K562 (cell line): ENCODE data around the gene OXSR1. TPM values are rescaled to one million over a fixed set of nuclear protein-coding genes. Genes with fewer than 3 reads are reported as not detected.

Source experiments
- ATAC-seq: fragments of 200-7000 bp; cut with Tn5 transposase; 3 replicates; pipeline ENCODE4 v1.9.1; 2020; ENCODE audit warnings: moderate library complexity
- BruUV-seq: library from RNA; stranded (reverse); fragments of 400-500 nt; replicated peaks from 2 replicates; lab custom pipeline; 2021; lab: Mats Ljungman, UMichigan
- CTCF ChIA-PET: fragments of 300-600 bp; formaldehyde crosslinking; extraction: SDS; loops from one replicate; lab custom pipeline; 2021; ENCODE audit warnings: low intra/inter-chr PET ratio; lab: Yijun Ruan, JAX
- POLR2A ChIA-PET: fragments of 300-600, 350-650 bp; sonication (Branson Sonifier 250); formaldehyde crosslinking; extraction: SDS; loops from one replicate; lab custom pipeline; 2021; ENCODE audit warnings: antibody characterized with exemption, inconsistent platforms; lab: Yijun Ruan, JAX
- DNase-seq, 4 experiments: peaks; one replicate each; pipeline versions ENCODE4 v3.0.0 to v3.0.0-alpha.2; 2011 to 2018; ENCODE audit warnings: low spot score in 3 of 4, mixed read lengths in 3 of 4; ENCODE audit errors: extremely low read depth in 1 of 4
- FAIRE-seq: peaks from 2 replicates; lab custom pipeline; 2011; peaks lifted over from hg19 to GRCh38; lab: Jason Lieb, UNC
- H2AFZ ChIP-seq: 2 replicates; pipeline ENCODE4 v1.6.0; 2011; ENCODE audit warnings: low read depth, low read length, control low read depth, inconsistent platforms
- H3K27ac ChIP-seq: fragments of 200-600 bp; 3 replicates; pipeline ENCODE4 v1.8.0; 2011; ENCODE audit warnings: low read depth, mild to moderate bottlenecking, control low read depth, inconsistent platforms, low read length, moderate library complexity, mixed read lengths; ENCODE audit errors: extremely low read depth
- H3K27me3 ChIP-seq, 2 experiments: fragments of 300-600 bp in 1 of 2; 2 replicates in 1 of 2; 3 replicates in 1 of 2; pipeline versions ENCODE4 v1.6.0 to v1.8.0; 2011; ENCODE audit warnings: inconsistent platforms in 2 of 2, low read length in 2 of 2, mild to moderate bottlenecking in 1 of 2, mixed read lengths in 1 of 2, moderate library complexity in 1 of 2; ENCODE audit not compliant: control insufficient read depth in 2 of 2, insufficient read depth in 2 of 2
- H3K36me3 ChIP-seq: fragments of 300-600 bp; 3 replicates; pipeline ENCODE4 v1.8.0; 2011; ENCODE audit warnings: mild to moderate bottlenecking, low read length, inconsistent platforms; ENCODE audit not compliant: control insufficient read depth, insufficient read depth
- H3K4me1 ChIP-seq, 2 experiments: fragments of 200-600 bp in 1 of 2; replicated peaks in 1 of 2; 2 replicates in 1 of 2; 3 replicates in 1 of 2; pipeline versions ENCODE4 v1.5.1 to v1.8.0; 2011; ENCODE audit warnings: inconsistent platforms in 2 of 2, low read length in 2 of 2, mild to moderate bottlenecking in 1 of 2, mixed read lengths in 1 of 2, moderate library complexity in 1 of 2; ENCODE audit not compliant: control insufficient read depth in 2 of 2, insufficient read depth in 2 of 2
- H3K4me2 ChIP-seq: 2 replicates; pipeline ENCODE4 v1.6.1; 2011; ENCODE audit warnings: low read length, control low read depth, inconsistent platforms, mixed read lengths; ENCODE audit not compliant: insufficient read depth
- H3K4me3 ChIP-seq: fragments of 200-600 bp; sonication (generic), shearing (Covaris generic); 2 replicates; pipeline ENCODE4 v1.5.1; 2016; ENCODE audit warnings: control low read depth, inconsistent platforms
- H3K79me2 ChIP-seq: fragments of 200-600 bp; 3 replicates; pipeline ENCODE4 v1.8.0; 2011; ENCODE audit warnings: low read length, inconsistent platforms; ENCODE audit not compliant: control insufficient read depth, insufficient read depth
- H3K9ac ChIP-seq, 2 experiments: 2 replicates each; pipeline versions ENCODE4 v1.6.0 to v1.6.1; 2011; ENCODE audit warnings: low read depth in 2 of 2, low read length in 2 of 2, control low read depth in 1 of 2, inconsistent platforms in 1 of 2, mild to moderate bottlenecking in 1 of 2, mixed read lengths in 1 of 2; ENCODE audit not compliant: insufficient read depth in 1 of 2
- H3K9me1 ChIP-seq: one replicate; pipeline ENCODE4 v1.6.0; 2011; ENCODE audit warnings: inconsistent platforms, mild to moderate bottlenecking, low read length, moderate library complexity; ENCODE audit not compliant: control insufficient read depth, insufficient read depth
- H3K9me3 ChIP-seq: replicated peaks from 2 replicates; pipeline ENCODE4 v1.5.1; 2011; ENCODE audit warnings: low read depth, low read length, inconsistent platforms; ENCODE audit not compliant: control insufficient read depth, insufficient read depth
- H4K20me1 ChIP-seq: replicated peaks from 2 replicates; pipeline ENCODE4 v1.6.1; 2011; ENCODE audit warnings: low read length, inconsistent platforms, mixed read lengths; ENCODE audit not compliant: control insufficient read depth, insufficient read depth
- ARHGAP35 ChIP-seq: fragments of 450-650 bp; IDR thresholded peaks from 2 replicates; pipeline ENCODE4 v1.6.1; 2018; ENCODE audit not compliant: partially characterized antibody
- NR2C1 ChIP-seq, 2 experiments: fragments of 450-650 bp; IDR thresholded peaks; 2 replicates each; pipeline ENCODE4 v1.6.1; 2017; ENCODE audit warnings: mild to moderate bottlenecking in 2 of 2, antibody characterized with exemption in 1 of 2, inconsistent platforms in 1 of 2, missing compliant biosample characterization in 1 of 2, missing genetic modification characterization in 1 of 2
- PTBP1 ChIP-seq: fragments of 200-400 bp; formaldehyde crosslinking; IDR thresholded peaks from 2 replicates; pipeline ENCODE4 v1.6.1; 2017; ENCODE audit warnings: low read depth, low read length
- PTTG1 ChIP-seq: fragments of 450-650 bp; IDR thresholded peaks from 2 replicates; pipeline ENCODE4 v1.6.1; 2016; ENCODE audit warnings: low read depth, mild to moderate bottlenecking, missing genetic modification characterization, missing compliant biosample characterization
- TGIF2 ChIP-seq: sonication (generic); formaldehyde crosslinking; IDR thresholded peaks from 2 replicates; pipeline ENCODE4 v1.8.1; 2022; ENCODE audit warnings: mild to moderate bottlenecking, missing genetic modification reagents, moderate library complexity
- TSC22D4 ChIP-seq: fragments of 450-650 bp; IDR thresholded peaks from 2 replicates; pipeline ENCODE4 v1.6.1; 2016; ENCODE audit warnings: missing genetic modification characterization, missing biosample characterization, control low read depth
- U2AF2 ChIP-seq: fragments of 200-400 bp; formaldehyde crosslinking; optimal IDR thresholded peaks from 2 replicates; pipeline ENCODE3; 2017; ENCODE audit warnings: low read depth, mild to moderate bottlenecking, low read length
- XRCC3 ChIP-seq: fragments of 450-650 bp; IDR thresholded peaks from 2 replicates; pipeline ENCODE4 v1.6.1; 2017; ENCODE audit warnings: mild to moderate bottlenecking, moderate library complexity
- ZFP1 ChIP-seq: fragments of 450-650 bp; formaldehyde crosslinking; IDR thresholded peaks from 2 replicates; pipeline ENCODE4 v1.4.0; 2020; ENCODE audit warnings: mild to moderate bottlenecking, mixed read lengths
- WGBS: fragments of 100-300 bp; shearing (Covaris generic); methylation state at CpG from one replicate; pipeline ENCODE4 v1.1.6; 2016; ENCODE audit warnings: low coverage, mixed read lengths; ENCODE audit not compliant: insufficient coverage; ENCODE audit errors: missing lambda C conversion rate; 5-methylcytosine and 5-hydroxymethylcytosine counted together
- in situ Hi-C: fragments of 300-500 bp; cut with MboI; formaldehyde crosslinking; loops from 4 replicates; pipeline ENCODE4 v1.15.0; 2018; ENCODE audit warnings: inconsistent platforms, mixed read lengths
- intact Hi-C: fragments of 100-400 bp; cut with micrococcal nuclease; formaldehyde crosslinking; loops from 2 replicates; pipeline ENCODE4 v1.14.2; 2022
- polyA plus RNA-seq, 8 experiments: library from polyadenylated mRNA; depleted of rRNA in 4 of 8; stranded (reverse) in 5 of 8; unstranded in 3 of 8; fragments of >200 nt; fragmentation: Nextera tagmentation in 2 of 8; fragmentation: Illumina TruSeq in 1 of 8; extraction: Ambion mirVana in 2 of 8; extraction: Trizol in 1 of 8; gene quantifications; 2 replicates each; pipeline versions ENCODE4 v1.2.1 to v1.2.3, GENCODE V29; 2011 to 2014; ENCODE audit warnings: inconsistent platforms in 1 of 8, missing spikeins in 1 of 8
- total RNA-seq, 7 experiments: library from RNA; depleted of rRNA in 6 of 7; stranded (reverse); fragments of >200 nt in 6 of 7; fragmentation: Illumina TruSeq in 2 of 7; extraction: Trizol in 2 of 7; gene quantifications; 2 replicates each; pipeline versions ENCODE4 v1.2.1 to v1.2.3, GENCODE V29; 2011 to 2021; ENCODE audit warnings: low replicate concordance in 1 of 7
- TF ChIP-seq, protein P1 (sequence below): fragments of 450-650 bp; formaldehyde crosslinking; IDR thresholded peaks from 2 replicates; pipeline ENCODE4 v1.4.0; 2022; ENCODE audit warnings: missing genetic modification characterization
- TF ChIP-seq, protein P2 (sequence below), 2 experiments: IDR thresholded peaks in 1 of 2; conservative IDR thresholded peaks in 1 of 2; 2 replicates each; pipeline ENCODE4 v1.6.1; 2016; ENCODE audit warnings: low read depth in 2 of 2, mild to moderate bottlenecking in 1 of 2, missing compliant biosample characterization in 1 of 2, missing genetic modification characterization in 1 of 2, moderate library complexity in 1 of 2
- TF ChIP-seq, protein P3 (sequence below): fragments of 450-650 bp; IDR thresholded peaks from 2 replicates; pipeline ENCODE4 v1.6.1; 2016; ENCODE audit warnings: missing biosample characterization, missing genetic modification characterization

Gene OXSR1
- total and polyA plus RNA-seq, 9 of the 15 experiments (the other 6 are each of a cell fraction or from before 2014, with no cell fraction given), result 15.7 to 87.6 (median 48.7) TPM

- Histone ChIP-seq H3K4me3 (no peak overlapping the region), H2AFZ (no peak overlapping the region), H3K9ac (no peak overlapping the region)
- TF ChIP-seq TGIF2 (no peak), XRCC3 (no peak), U2AF2 (no peak), NR2C1 (IDR thresholded peaks at IDR 0.05) (no peak), NR2C1 (tag; IDR thresholded peaks at IDR 0.05) (no peak), ZFP1 (CRISPR knock-in tag) (no peak), PTBP1 (no peak), ARHGAP35 (no peak), PTTG1 (tag) (no peak), TSC22D4 (tag) (no peak)
- TF ChIP-seq, protein P1, sequence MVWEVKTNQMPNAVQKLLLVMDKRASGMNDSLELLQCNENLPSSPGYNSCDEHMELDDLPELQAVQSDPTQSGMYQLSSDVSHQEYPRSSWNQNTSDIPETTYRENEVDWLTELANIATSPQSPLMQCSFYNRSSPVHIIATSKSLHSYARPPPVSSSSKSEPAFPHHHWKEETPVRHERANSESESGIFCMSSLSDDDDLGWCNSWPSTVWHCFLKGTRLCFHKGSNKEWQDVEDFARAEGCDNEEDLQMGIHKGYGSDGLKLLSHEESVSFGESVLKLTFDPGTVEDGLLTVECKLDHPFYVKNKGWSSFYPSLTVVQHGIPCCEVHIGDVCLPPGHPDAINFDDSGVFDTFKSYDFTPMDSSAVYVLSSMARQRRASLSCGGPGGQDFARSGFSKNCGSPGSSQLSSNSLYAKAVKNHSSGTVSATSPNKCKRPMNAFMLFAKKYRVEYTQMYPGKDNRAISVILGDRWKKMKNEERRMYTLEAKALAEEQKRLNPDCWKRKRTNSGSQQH (CRISPR knock-in tag), result no peak
- TF ChIP-seq, protein P2, sequence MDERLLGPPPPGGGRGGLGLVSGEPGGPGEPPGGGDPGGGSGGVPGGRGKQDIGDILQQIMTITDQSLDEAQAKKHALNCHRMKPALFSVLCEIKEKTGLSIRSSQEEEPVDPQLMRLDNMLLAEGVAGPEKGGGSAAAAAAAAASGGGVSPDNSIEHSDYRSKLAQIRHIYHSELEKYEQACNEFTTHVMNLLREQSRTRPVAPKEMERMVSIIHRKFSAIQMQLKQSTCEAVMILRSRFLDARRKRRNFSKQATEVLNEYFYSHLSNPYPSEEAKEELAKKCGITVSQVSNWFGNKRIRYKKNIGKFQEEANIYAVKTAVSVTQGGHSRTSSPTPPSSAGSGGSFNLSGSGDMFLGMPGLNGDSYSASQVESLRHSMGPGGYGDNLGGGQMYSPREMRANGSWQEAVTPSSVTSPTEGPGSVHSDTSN (CRISPR knock-in tag; IDR thresholded peaks at IDR 0.05; ENCODE audit: low read depth), result no peak
- TF ChIP-seq, protein P2 (tag; conservative IDR thresholded peaks at IDR 0.05; ENCODE audit: low read depth), result no peak
- TF ChIP-seq, protein P3, sequence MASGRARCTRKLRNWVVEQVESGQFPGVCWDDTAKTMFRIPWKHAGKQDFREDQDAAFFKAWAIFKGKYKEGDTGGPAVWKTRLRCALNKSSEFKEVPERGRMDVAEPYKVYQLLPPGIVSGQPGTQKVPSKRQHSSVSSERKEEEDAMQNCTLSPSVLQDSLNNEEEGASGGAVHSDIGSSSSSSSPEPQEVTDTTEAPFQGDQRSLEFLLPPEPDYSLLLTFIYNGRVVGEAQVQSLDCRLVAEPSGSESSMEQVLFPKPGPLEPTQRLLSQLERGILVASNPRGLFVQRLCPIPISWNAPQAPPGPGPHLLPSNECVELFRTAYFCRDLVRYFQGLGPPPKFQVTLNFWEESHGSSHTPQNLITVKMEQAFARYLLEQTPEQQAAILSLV (tag), result no peak
- TF ChIP-seq, all 486 proteins: peak for 0
- H3K27ac ChIP-seq, result no peak overlapping the region
- CTCF ChIA-PET, result no interaction called here
- POLR2A ChIA-PET, result interaction anchor here (0.9 to 1.8 kb wide), 5 partner anchors 9 to 218 kb away, joined by 3 to 5 read pairs (median 3); partner anchors contain the start of genes ACAA1 and XYLB
- FAIRE-seq (no peak), ATAC-seq (no peak), DNase-seq (no peak)
- H4K20me1 ChIP-seq, result peaks cover 4% of the 10 kb centered on the region; the same call in 1 of the 2 replicates
- no peaks in the 10 kb centered on the region for H3K9me3 ChIP-seq
- intact Hi-C loops, result no loop called here
- in situ Hi-C loops, result no loop called here
- H3K4me1 ChIP-seq, result no peaks in the 10 kb centered on the region
- no peaks in the 10 kb centered on the region for H3K9me1 ChIP-seq
- BruUV-seq, result no TSS peak
- H3K4me2 ChIP-seq, result no peak overlapping the region
- WGBS, result 100% methylated on average over 1 of the region's 1 CpG
- H3K27me3 ChIP-seq, result no peaks in the 10 kb centered on the region
- peaks cover 96% of the 10 kb centered on the region for H3K36me3 ChIP-seq
- no peaks in the 10 kb centered on the region for H3K79me2 ChIP-seq
Measured at GRCh38 chr3:38128303-38128655, 37.1 kb upstream of the OXSR1 start.
